Ovary (tissue), 9 donors: ENCODE measurements around the gene MAP3K8. TPM values are rescaled to one million over a fixed set of nuclear protein-coding genes. Genes with fewer than 3 reads are reported as not detected.

Experiments used
- DNase-seq, 5 donors: peaks; one replicate each; pipeline ENCODE4 v3.0.0-alpha.2; 2019 to 2020
- H3K27ac ChIP-seq, 2 donors: fragments of 200-600 bp; one replicate each; pipeline versions ENCODE4 v1.5.1 to v1.8.0; 2019 to 2022
- H3K27me3 ChIP-seq: fragments of 200-600 bp; one replicate; pipeline ENCODE4 v1.8.0; 2022
- H3K36me3 ChIP-seq: fragments of 200-600 bp; sonication (generic); one replicate; pipeline ENCODE4 v1.5.1; 2019
- H3K4me1 ChIP-seq: one replicate; pipeline ENCODE4 v1.8.1; 2013; ENCODE audit warnings: mild to moderate bottlenecking, moderate library complexity; ENCODE audit not compliant: insufficient read depth
- H3K4me3 ChIP-seq: fragments of 200-600 bp; sonication (generic); one replicate; pipeline ENCODE4 v1.5.1; 2017
- H3K9me3 ChIP-seq, 2 donors: fragments of 200-600 bp in 1 of 2; sonication (generic) in 1 of 2; one replicate each; pipeline versions ENCODE4 v1.5.1 to v1.8.1; 2013 to 2019; ENCODE audit warnings: mild to moderate bottlenecking in 1 of 2, moderate library complexity in 1 of 2
- EP300 ChIP-seq: sonication (generic); formaldehyde crosslinking; IDR thresholded peaks from one replicate; pipeline ENCODE4 v1.6.1; 2017; ENCODE audit warnings: antibody characterized with exemption
- POLR2A ChIP-seq: fragments of 450-650 bp; IDR thresholded peaks from one replicate; pipeline ENCODE4 v1.6.1; 2017; ENCODE audit warnings: antibody characterized with exemption, mild to moderate bottlenecking, moderate library complexity
- WGBS, 3 donors: extraction: QIAGEN DNeasy Blood & Tissue Kit in 1 of 3; methylation state at CpG; one replicate each; pipeline versions ENCODE4 v1.1.5 to v1.1.7; 2013 to 2017; 5-methylcytosine and 5-hydroxymethylcytosine counted together
- intact Hi-C, 4 donors: fragments of 100-400 bp; cut with DNase I; formaldehyde crosslinking; loops; one replicate each; pipeline versions ENCODE4 v1.11.0 to v1.15.1; 2022 to 2023
- polyA plus RNA-seq, 2 donors: library from polyadenylated mRNA; stranded (reverse); fragments of 200-250 nt in 1 of 2; fragments of 350-450 nt in 1 of 2; fragmentation: Illumina TruSeq in 1 of 2; extraction: RNeasy Lipid Tissue Mini Kit (QIAGEN cat#74804) in 1 of 2; gene quantifications; one replicate each; pipeline ENCODE4 v1.2.3, GENCODE V29; 2013 to 2014
- total RNA-seq, 7 donors: library from RNA; depleted of rRNA in 2 of 7; stranded (reverse); fragments of >200 nt in 2 of 7; fragmentation: NEBNext Ultra II Directional in 3 of 7; extraction: Animal tissue kit (Norgen Biotek cat#: 25700) in 3 of 7; gene quantifications; one replicate each; pipeline versions ENCODE4 v1.1.0 to v1.2.4, GENCODE V29; 2016 to 2023
- TF ChIP-seq, protein P1 (sequence below), 3 donors: fragments of 450-650 bp in 2 of 3; fragments of 200-600 bp in 1 of 3; IDR thresholded peaks; one replicate each; pipeline versions ENCODE4 v1.5.1 to v1.8.0; 2016 to 2022; ENCODE audit warnings: antibody characterized with exemption in 3 of 3, mild to moderate bottlenecking in 1 of 3
- donor health status: DM: no; HTN: no; CAD: no; lungs with moderate emphysema.
- donor health status: DM: no; HTN: no; CAD: no.
- donor health status: Bipolar disorder and iron deficiency.
- donor health status: DM: yes; HTN: yes; CAD: no.
- donor health status: DM: no; HTN: no; CAD: no.
- donor health status: DM: yes; HTN: yes; CAD: no.

Gene MAP3K8
- total and polyA plus RNA-seq, 9 donors: 7.7 to 32.5 (median 13.5) TPM

GRCh38 chr10:30413996-30414576, 19.9 kb upstream of the MAP3K8 start:
- WGBS, 3 donors: 19 to 35% (median 30%) methylated on average over 3 of the region's 3 CpGs
- Histone ChIP-seq H3K36me3 (no peaks in the 10 kb centered on the region), H3K9me3 (no peaks in the 10 kb centered on the region), H3K27ac (no peak overlapping the region), H3K4me1 (no peaks in the 10 kb centered on the region), H3K4me3 (no peak overlapping the region), H3K27me3 (no peaks in the 10 kb centered on the region)
- peak in 1 of 5 donors; percentile 45 for DNase-seq
- TF ChIP-seq, protein P1, sequence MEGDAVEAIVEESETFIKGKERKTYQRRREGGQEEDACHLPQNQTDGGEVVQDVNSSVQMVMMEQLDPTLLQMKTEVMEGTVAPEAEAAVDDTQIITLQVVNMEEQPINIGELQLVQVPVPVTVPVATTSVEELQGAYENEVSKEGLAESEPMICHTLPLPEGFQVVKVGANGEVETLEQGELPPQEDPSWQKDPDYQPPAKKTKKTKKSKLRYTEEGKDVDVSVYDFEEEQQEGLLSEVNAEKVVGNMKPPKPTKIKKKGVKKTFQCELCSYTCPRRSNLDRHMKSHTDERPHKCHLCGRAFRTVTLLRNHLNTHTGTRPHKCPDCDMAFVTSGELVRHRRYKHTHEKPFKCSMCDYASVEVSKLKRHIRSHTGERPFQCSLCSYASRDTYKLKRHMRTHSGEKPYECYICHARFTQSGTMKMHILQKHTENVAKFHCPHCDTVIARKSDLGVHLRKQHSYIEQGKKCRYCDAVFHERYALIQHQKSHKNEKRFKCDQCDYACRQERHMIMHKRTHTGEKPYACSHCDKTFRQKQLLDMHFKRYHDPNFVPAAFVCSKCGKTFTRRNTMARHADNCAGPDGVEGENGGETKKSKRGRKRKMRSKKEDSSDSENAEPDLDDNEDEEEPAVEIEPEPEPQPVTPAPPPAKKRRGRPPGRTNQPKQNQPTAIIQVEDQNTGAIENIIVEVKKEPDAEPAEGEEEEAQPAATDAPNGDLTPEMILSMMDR (IDR thresholded peaks at IDR 0.05): peak; percentile 64 to 90 (median 84)
- TF ChIP-seq POLR2A (no peak), EP300 (no peak)
- intact Hi-C loops: no loop called here

DNA sequence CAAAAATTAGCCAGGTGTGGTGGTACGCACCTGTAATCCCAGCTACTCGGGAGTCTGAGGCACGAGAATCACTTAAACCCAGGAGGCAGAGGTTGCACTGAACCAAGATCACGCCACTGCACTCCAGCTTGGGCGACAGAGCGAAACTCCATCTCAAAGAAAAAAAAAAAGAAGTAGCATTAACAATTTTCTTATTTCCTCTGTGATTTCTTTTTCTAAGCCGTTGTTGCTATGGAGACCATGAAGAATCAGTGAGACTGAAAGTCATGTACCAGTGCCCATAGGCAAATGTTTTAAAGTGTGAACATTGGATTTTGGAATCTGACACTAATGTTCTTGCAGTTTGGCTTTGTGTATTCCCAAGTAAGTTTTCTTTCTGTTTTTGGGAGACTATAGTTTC, 18.4 kb upstream of the MAP3K8 start:
- no peaks in the 10 kb centered on the region for H3K4me1 ChIP-seq
- TF ChIP-seq EP300 (no peak), POLR2A (no peak)
- TF ChIP-seq, protein P1 (IDR thresholded peaks at IDR 0.05): no peak
- no peaks in the 10 kb centered on the region for H3K27me3 ChIP-seq
- H3K27ac ChIP-seq: no peak overlapping the region
- no peak for DNase-seq
- no peaks in the 10 kb centered on the region for H3K9me3 ChIP-seq
- H3K4me3 ChIP-seq: no peak overlapping the region
- 92 to 94% (median 93%) methylated on average over 7 of the region's 7 CpGs for WGBS, 3 donors
- intact Hi-C loops: loop anchor here in 1 of 4 donors (5.0 kb wide), 1 partner anchor 122 kb away; no protein-coding TSS in a partner anchor
- no peaks in the 10 kb centered on the region for H3K36me3 ChIP-seq

DNA sequence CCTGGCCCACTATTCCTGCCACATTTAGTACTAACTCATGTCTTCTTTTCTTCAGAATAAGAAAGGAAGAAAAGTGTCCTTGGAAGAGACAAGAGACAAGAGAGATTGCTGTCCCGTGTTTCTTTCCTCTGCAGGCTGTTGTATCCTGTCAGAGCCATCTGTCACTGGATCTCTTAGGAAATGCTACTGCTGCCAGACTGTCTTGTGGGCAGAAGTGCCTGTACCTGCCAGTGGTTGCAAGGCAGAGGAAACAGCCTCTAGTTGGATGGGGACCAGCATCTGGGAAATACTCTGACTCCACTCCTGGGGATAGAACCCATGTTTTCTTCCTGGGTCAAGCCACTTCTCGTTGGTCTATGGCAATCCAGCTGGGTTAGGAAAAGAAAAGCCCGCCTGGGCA, 16.7 kb upstream of the MAP3K8 start:
- no peak overlapping the region for H3K4me3 ChIP-seq
- no peak for DNase-seq
- no peaks in the 10 kb centered on the region for H3K4me1 ChIP-seq
- no peaks in the 10 kb centered on the region for H3K36me3 ChIP-seq
- intact Hi-C loops: loop anchor here in 2 of 4 donors (2.0 to 5.0 kb wide), 2 partner anchors 116 to 120 kb away; no protein-coding TSS in a partner anchor
- TF ChIP-seq, protein P1 (IDR thresholded peaks at IDR 0.05): no peak
- TF ChIP-seq POLR2A: no peak
- no peak for TF ChIP-seq EP300
- 75 to 89% (median 89%) methylated on average over 3 of the region's 3 CpGs for WGBS, 3 donors
- H3K9me3 ChIP-seq: no peaks in the 10 kb centered on the region
- H3K27ac ChIP-seq: no peak overlapping the region
- H3K27me3 ChIP-seq: no peaks in the 10 kb centered on the region

- Histone ChIP-seq H3K4me1 (peaks cover 3% of the 10 kb centered on the region), H3K9me3 (no peaks in the 10 kb centered on the region), H3K27ac (no peak overlapping the region), H3K36me3 (no peaks in the 10 kb centered on the region), H3K27me3 (no peaks in the 10 kb centered on the region), H3K4me3 (no peak overlapping the region)
- DNase-seq: no peak
- intact Hi-C loops: loop anchor here in 1 of 4 donors (5.0 kb wide), 1 partner anchor 107 kb away; no protein-coding TSS in a partner anchor
- 98 to 100% (median 99%) methylated on average over 2 of the region's 2 CpGs for WGBS, 3 donors
- TF ChIP-seq, protein P1 (IDR thresholded peaks at IDR 0.05): no peak
- TF ChIP-seq POLR2A: no peak
- no peak for TF ChIP-seq EP300
These were observed 13.7 kb upstream of the MAP3K8 start for GRCh38 chr10:30420266-30420665.
